HCT116 (cell line): Measurements from ENCODE around the gene TNFRSF18. TPM values are rescaled to one million over a fixed set of nuclear protein-coding genes. Genes with fewer than 3 reads are reported as not detected.

Experiments
- ATAC-seq: fragments of 200-7000 bp; cut with Tn5 transposase; 2 replicates; pipeline ENCODE4 v1.9.1; 2020; ENCODE audit warnings: mild to moderate bottlenecking, moderate library complexity
- BruUV-seq: library from RNA; stranded (reverse); fragments of 400-500 nt; replicated peaks from 2 replicates; lab custom pipeline; 2021; lab: Mats Ljungman, UMichigan
- CTCF ChIA-PET: fragments of 300-600 bp; sonication (Branson Sonifier 250); formaldehyde crosslinking; loops from one replicate; lab custom pipeline; 2021; ENCODE audit warnings: antibody characterized with exemption; lab: Charles Lee
- POLR2A ChIA-PET: fragments of 300-600, 350-600 bp; sonication (Branson Sonifier 250); formaldehyde crosslinking; loops from one replicate; lab custom pipeline; 2021; ENCODE audit warnings: antibody characterized with exemption; lab: Charles Lee
- RAD21 ChIA-PET, 2 experiments: fragments of 300-600 bp; sonication (Branson Sonifier 250); formaldehyde crosslinking; loops; one replicate each; lab custom pipeline; 2023; ENCODE audit warnings: low total read pairs in 2 of 2; ENCODE audit not compliant: uncharacterized antibody in 2 of 2, unreplicated experiment in 2 of 2, low non-redundant PET in 1 of 2; lab: Charles Lee
- DNase-seq: peaks from one replicate; pipeline ENCODE4 v3.0.0-alpha.2; 2010; ENCODE audit warnings: low read depth, low spot score
- H2AFZ ChIP-seq: fragments of 200-600 bp; shearing (Covaris generic), sonication (generic); 2 replicates; pipeline ENCODE4 v1.6.1; 2017; ENCODE audit warnings: low read depth, mixed run types, mixed read lengths, antibody characterized with exemption, low read length; ENCODE audit not compliant: poor library complexity, severe bottlenecking
- H3K27ac ChIP-seq: 2 replicates; pipeline ENCODE4 v1.5.1; 2012; ENCODE audit warnings: low read depth, low read length
- H3K27me3 ChIP-seq: fragments of 200-600 bp; sonication (generic); 2 replicates; pipeline ENCODE4 v1.6.1; 2016; ENCODE audit warnings: mixed run types, low read length, mixed read lengths; ENCODE audit not compliant: insufficient read depth
- H3K36me3 ChIP-seq, 2 experiments: fragments of 200-500 bp in 1 of 2; fragments of 200-600 bp in 1 of 2; sonication (Bioruptor generic) in 1 of 2; sonication (generic) in 1 of 2; 2 replicates each; pipeline versions ENCODE4 v1.5.1 to v1.6.1; 2014 to 2016; ENCODE audit warnings: low read length in 2 of 2, inconsistent platforms in 1 of 2, mixed read lengths in 1 of 2, mixed run types in 1 of 2; ENCODE audit not compliant: insufficient read depth in 2 of 2, control insufficient read depth in 1 of 2
- H3K4me1 ChIP-seq, 2 experiments: fragments of 200-600 bp in 1 of 2; sonication (generic) in 1 of 2; 2 replicates each; pipeline versions ENCODE4 v1.5.1 to v1.6.1; 2012 to 2017; ENCODE audit warnings: low read length in 2 of 2, inconsistent platforms in 1 of 2, mild to moderate bottlenecking in 1 of 2, mixed read lengths in 1 of 2, mixed run types in 1 of 2, moderate library complexity in 1 of 2; ENCODE audit not compliant: insufficient read depth in 2 of 2, control insufficient read depth in 1 of 2
- H3K4me2 ChIP-seq: fragments of 200-600 bp; sonication (generic); 2 replicates; pipeline ENCODE4 v1.6.1; 2017; ENCODE audit warnings: mixed run types, low read length, mixed read lengths
- H3K4me3 ChIP-seq, 2 experiments: fragments of 200-600 bp in 1 of 2; sonication (generic) in 1 of 2; replicated peaks in 1 of 2; 2 replicates each; pipeline ENCODE4 v1.5.1; 2011 to 2016; ENCODE audit warnings: low read length in 2 of 2, control low read depth in 1 of 2, low read depth in 1 of 2, mild to moderate bottlenecking in 1 of 2, mixed read lengths in 1 of 2, mixed run types in 1 of 2
- H3K79me2 ChIP-seq: fragments of 200-600 bp; sonication (generic); 2 replicates; pipeline ENCODE4 v1.6.1; 2017; ENCODE audit warnings: mild to moderate bottlenecking, mixed run types, low read length, moderate library complexity, mixed read lengths; ENCODE audit not compliant: insufficient read depth
- H3K9ac ChIP-seq: fragments of 200-600 bp; sonication (generic); 2 replicates; pipeline ENCODE4 v1.6.1; 2016; ENCODE audit warnings: low read length, mixed read lengths
- H3K9me2 ChIP-seq: fragments of 200-600 bp; sonication (generic), shearing (Covaris generic); 2 replicates; pipeline ENCODE4 v1.6.1; 2017; ENCODE audit warnings: mixed run types, mild to moderate bottlenecking, moderate library complexity; ENCODE audit not compliant: insufficient read depth
- H3K9me3 ChIP-seq, 2 experiments: fragments of 200-500 bp in 1 of 2; fragments of 200-600 bp in 1 of 2; sonication (Bioruptor generic) in 1 of 2; sonication (generic) in 1 of 2; 2 replicates each; pipeline ENCODE4 v1.6.1; 2014 to 2017; ENCODE audit warnings: low read length in 2 of 2, mixed read lengths in 2 of 2, inconsistent platforms in 1 of 2, low read depth in 1 of 2, mild to moderate bottlenecking in 1 of 2, mixed run types in 1 of 2, moderate library complexity in 1 of 2; ENCODE audit not compliant: control insufficient read depth in 1 of 2, insufficient read depth in 1 of 2
- H4K20me1 ChIP-seq: fragments of 200-600 bp; sonication (generic), shearing (Covaris generic); 2 replicates; pipeline ENCODE4 v1.6.1; 2017; ENCODE audit warnings: mixed run types, mild to moderate bottlenecking, moderate library complexity; ENCODE audit not compliant: insufficient read depth
- CEBPB ChIP-seq: IDR thresholded peaks from 2 replicates; pipeline ENCODE4 v1.6.1; 2012; ENCODE audit warnings: low read depth
- EGR1 ChIP-seq: IDR thresholded peaks from 2 replicates; pipeline ENCODE4 v1.6.1; 2012; ENCODE audit warnings: low read depth
- ELF1 ChIP-seq: IDR thresholded peaks from 2 replicates; pipeline ENCODE4 v1.6.1; 2012; ENCODE audit warnings: low read depth, borderline replicate concordance
- EZH2 ChIP-seq: fragments of 200-600 bp; sonication (generic); IDR thresholded peaks from 2 replicates; pipeline ENCODE4 v1.6.1; 2017; ENCODE audit warnings: antibody characterized with exemption, mixed run types
- FOSL1 ChIP-seq: IDR thresholded peaks from 2 replicates; pipeline ENCODE4 v1.6.1; 2012; ENCODE audit warnings: low read depth
- JUND ChIP-seq: IDR thresholded peaks from 2 replicates; pipeline ENCODE4 v1.6.1; 2012
- MAX ChIP-seq: IDR thresholded peaks from 2 replicates; pipeline ENCODE4 v1.6.1; 2012
- RAD21 ChIP-seq: IDR thresholded peaks from 2 replicates; pipeline ENCODE4 v1.6.1; 2012; ENCODE audit warnings: low read depth, mild to moderate bottlenecking
- SIN3A ChIP-seq: IDR thresholded peaks from 2 replicates; pipeline ENCODE4 v1.6.1; 2012; ENCODE audit warnings: low read depth
- SP1 ChIP-seq: IDR thresholded peaks from 2 replicates; pipeline ENCODE4 v1.6.1; 2012; ENCODE audit warnings: low read depth
- SRF ChIP-seq: IDR thresholded peaks from 2 replicates; pipeline ENCODE4 v1.6.1; 2012; ENCODE audit warnings: low read depth
- TCF7L2 ChIP-seq: IDR thresholded peaks from 2 replicates; pipeline ENCODE4 v1.7.0; 2011; ENCODE audit warnings: borderline replicate concordance, inconsistent platforms; ENCODE audit not compliant: insufficient read depth, insufficient read length; ENCODE audit errors: extremely low read depth
- ZFX ChIP-seq: fragments of 450-650 bp; IDR thresholded peaks from 2 replicates; pipeline ENCODE4 v1.6.1; 2017
- ZNF274 ChIP-seq: fragments of 200-500 bp; sonication (Bioruptor generic); IDR thresholded peaks from 2 replicates; pipeline ENCODE4 v1.6.1; 2014; ENCODE audit warnings: mild to moderate bottlenecking, low read depth, low read length, inconsistent platforms
- intact Hi-C: fragments of 100-400 bp; cut with micrococcal nuclease; formaldehyde crosslinking; loops from 2 replicates; pipeline ENCODE4 v1.10.0; 2022
- total RNA-seq: library from RNA; stranded (reverse); gene quantifications from one replicate; pipeline ENCODE4 v1.2.1, GENCODE V29; 2021; ENCODE audit not compliant: unreplicated experiment
- TF ChIP-seq, protein P1 (sequence below), 3 experiments: fragments of 200-600 bp in 1 of 3; sonication (generic) in 1 of 3; IDR thresholded peaks in 2 of 3; conservative IDR thresholded peaks in 1 of 3; 2 replicates each; pipeline ENCODE4 v1.5.1; 2012 to 2017; ENCODE audit warnings: low read depth in 2 of 3, low read length in 2 of 3, antibody characterized with exemption in 1 of 3, borderline replicate concordance in 1 of 3, control low read depth in 1 of 3, mild to moderate bottlenecking in 1 of 3, mixed read lengths in 1 of 3, mixed run types in 1 of 3, moderate library complexity in 1 of 3; ENCODE audit not compliant: insufficient read depth in 1 of 3
- TF ChIP-seq, protein P2 (sequence below): IDR thresholded peaks from 2 replicates; pipeline ENCODE4 v1.6.1; 2012; ENCODE audit warnings: low read depth
- TF ChIP-seq, protein P3 (sequence below): IDR thresholded peaks from 2 replicates; pipeline ENCODE4 v1.6.1; 2012

The TNFRSF18 gene
- total RNA-seq, 1 experiment from 2014 or later, result 56.2 TPM

- no peak overlapping the region for H3K9ac ChIP-seq
- no peak overlapping the region for H3K4me2 ChIP-seq
- H4K20me1 ChIP-seq, result no peaks in the 10 kb centered on the region
- intact Hi-C loops, result no loop called here
- no peak overlapping the region for H3K27ac ChIP-seq
- no peak overlapping the region for H2AFZ ChIP-seq
- H3K9me3 ChIP-seq, result no peaks in the 10 kb centered on the region
- H3K4me3 ChIP-seq, result no peak overlapping the region
- no peaks in the 10 kb centered on the region for H3K27me3 ChIP-seq
- ChIA-PET CTCF (no interaction called here), POLR2A (interaction anchor here (0.7 kb wide), 1 partner anchor 31 kb away, joined by 4 read pairs; no protein-coding TSS in a partner anchor), RAD21 (no interaction called here)
- H3K4me1 ChIP-seq, result peaks cover 9 to 31% of the 10 kb centered on the region in 2 experiments; a peak in 3 of 4 replicates
- ATAC-seq (no peak), DNase-seq (no peak)
- BruUV-seq, result no TSS peak
- no peaks in the 10 kb centered on the region for H3K9me2 ChIP-seq
- H3K79me2 ChIP-seq, result no peaks in the 10 kb centered on the region
- H3K36me3 ChIP-seq, result no peaks in the 10 kb centered on the region
- TF ChIP-seq EZH2 (no peak), SRF (no peak), ZFX (no peak), MAX (no peak), JUND (no peak), SP1 (no peak), FOSL1 (no peak), SIN3A (no peak), TCF7L2 (no peak), RAD21 (no peak), ZNF274 (no peak), CEBPB (no peak), EGR1 (no peak), ELF1 (no peak)
- TF ChIP-seq, protein P1, sequence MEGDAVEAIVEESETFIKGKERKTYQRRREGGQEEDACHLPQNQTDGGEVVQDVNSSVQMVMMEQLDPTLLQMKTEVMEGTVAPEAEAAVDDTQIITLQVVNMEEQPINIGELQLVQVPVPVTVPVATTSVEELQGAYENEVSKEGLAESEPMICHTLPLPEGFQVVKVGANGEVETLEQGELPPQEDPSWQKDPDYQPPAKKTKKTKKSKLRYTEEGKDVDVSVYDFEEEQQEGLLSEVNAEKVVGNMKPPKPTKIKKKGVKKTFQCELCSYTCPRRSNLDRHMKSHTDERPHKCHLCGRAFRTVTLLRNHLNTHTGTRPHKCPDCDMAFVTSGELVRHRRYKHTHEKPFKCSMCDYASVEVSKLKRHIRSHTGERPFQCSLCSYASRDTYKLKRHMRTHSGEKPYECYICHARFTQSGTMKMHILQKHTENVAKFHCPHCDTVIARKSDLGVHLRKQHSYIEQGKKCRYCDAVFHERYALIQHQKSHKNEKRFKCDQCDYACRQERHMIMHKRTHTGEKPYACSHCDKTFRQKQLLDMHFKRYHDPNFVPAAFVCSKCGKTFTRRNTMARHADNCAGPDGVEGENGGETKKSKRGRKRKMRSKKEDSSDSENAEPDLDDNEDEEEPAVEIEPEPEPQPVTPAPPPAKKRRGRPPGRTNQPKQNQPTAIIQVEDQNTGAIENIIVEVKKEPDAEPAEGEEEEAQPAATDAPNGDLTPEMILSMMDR (IDR thresholded peaks at IDR 0.05 in 2 of 3, conservative IDR thresholded peaks at IDR 0.05 in 1 of 3; ENCODE audit: borderline replicate concordance in 1 of 3, insufficient read depth in 1 of 3, low read depth in 2 of 3, low read length in 2 of 3), result no peak
- TF ChIP-seq, protein P2, sequence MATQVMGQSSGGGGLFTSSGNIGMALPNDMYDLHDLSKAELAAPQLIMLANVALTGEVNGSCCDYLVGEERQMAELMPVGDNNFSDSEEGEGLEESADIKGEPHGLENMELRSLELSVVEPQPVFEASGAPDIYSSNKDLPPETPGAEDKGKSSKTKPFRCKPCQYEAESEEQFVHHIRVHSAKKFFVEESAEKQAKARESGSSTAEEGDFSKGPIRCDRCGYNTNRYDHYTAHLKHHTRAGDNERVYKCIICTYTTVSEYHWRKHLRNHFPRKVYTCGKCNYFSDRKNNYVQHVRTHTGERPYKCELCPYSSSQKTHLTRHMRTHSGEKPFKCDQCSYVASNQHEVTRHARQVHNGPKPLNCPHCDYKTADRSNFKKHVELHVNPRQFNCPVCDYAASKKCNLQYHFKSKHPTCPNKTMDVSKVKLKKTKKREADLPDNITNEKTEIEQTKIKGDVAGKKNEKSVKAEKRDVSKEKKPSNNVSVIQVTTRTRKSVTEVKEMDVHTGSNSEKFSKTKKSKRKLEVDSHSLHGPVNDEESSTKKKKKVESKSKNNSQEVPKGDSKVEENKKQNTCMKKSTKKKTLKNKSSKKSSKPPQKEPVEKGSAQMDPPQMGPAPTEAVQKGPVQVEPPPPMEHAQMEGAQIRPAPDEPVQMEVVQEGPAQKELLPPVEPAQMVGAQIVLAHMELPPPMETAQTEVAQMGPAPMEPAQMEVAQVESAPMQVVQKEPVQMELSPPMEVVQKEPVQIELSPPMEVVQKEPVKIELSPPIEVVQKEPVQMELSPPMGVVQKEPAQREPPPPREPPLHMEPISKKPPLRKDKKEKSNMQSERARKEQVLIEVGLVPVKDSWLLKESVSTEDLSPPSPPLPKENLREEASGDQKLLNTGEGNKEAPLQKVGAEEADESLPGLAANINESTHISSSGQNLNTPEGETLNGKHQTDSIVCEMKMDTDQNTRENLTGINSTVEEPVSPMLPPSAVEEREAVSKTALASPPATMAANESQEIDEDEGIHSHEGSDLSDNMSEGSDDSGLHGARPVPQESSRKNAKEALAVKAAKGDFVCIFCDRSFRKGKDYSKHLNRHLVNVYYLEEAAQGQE, result no peak
- TF ChIP-seq, protein P3, sequence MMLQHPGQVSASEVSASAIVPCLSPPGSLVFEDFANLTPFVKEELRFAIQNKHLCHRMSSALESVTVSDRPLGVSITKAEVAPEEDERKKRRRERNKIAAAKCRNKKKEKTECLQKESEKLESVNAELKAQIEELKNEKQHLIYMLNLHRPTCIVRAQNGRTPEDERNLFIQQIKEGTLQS, result no peak
Measured at GRCh38 chr1:1240822-1241587, 34.6 kb upstream of the TNFRSF18 start.
